ENCODE measurements around the gene NKD1. TPM values are rescaled to one million over a fixed set of nuclear protein-coding genes. Genes with fewer than 3 reads are reported as not detected.
A peak's percentile ranks its signal among the peaks of the same experiment; 100 is the strongest.

Gene NKD1
- total and polyA plus RNA-seq, 8 donors, result 0.44 to 284 (median 2.1) TPM

DNA sequence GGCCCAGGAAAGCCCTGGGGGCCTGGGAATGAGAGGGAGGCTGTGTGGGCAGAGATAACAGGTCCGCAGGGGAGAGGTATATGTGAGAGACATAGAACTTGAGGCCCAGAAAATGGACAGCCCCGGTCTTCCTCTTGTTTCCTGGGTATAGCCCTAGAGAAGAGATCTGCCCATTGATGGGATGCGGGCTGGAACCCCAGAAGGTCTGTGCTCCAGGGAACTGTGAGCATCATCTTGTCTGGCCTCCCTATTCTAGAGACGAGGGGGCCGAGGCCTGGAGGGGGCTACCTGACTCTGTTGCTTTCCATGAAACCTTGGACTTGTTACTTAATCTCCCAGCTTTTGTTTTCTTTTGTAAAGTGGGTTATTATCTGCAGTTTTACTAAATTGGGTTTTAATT lies 53.9 kb downstream of the NKD1 start:
- TF ChIP-seq POLR2A (IDR thresholded peaks at IDR 0.05) (no peak), POLR2AphosphoS5 (IDR thresholded peaks at IDR 0.05) (no peak), EP300 (IDR thresholded peaks at IDR 0.05) (no peak)
- TF ChIP-seq, protein P1, sequence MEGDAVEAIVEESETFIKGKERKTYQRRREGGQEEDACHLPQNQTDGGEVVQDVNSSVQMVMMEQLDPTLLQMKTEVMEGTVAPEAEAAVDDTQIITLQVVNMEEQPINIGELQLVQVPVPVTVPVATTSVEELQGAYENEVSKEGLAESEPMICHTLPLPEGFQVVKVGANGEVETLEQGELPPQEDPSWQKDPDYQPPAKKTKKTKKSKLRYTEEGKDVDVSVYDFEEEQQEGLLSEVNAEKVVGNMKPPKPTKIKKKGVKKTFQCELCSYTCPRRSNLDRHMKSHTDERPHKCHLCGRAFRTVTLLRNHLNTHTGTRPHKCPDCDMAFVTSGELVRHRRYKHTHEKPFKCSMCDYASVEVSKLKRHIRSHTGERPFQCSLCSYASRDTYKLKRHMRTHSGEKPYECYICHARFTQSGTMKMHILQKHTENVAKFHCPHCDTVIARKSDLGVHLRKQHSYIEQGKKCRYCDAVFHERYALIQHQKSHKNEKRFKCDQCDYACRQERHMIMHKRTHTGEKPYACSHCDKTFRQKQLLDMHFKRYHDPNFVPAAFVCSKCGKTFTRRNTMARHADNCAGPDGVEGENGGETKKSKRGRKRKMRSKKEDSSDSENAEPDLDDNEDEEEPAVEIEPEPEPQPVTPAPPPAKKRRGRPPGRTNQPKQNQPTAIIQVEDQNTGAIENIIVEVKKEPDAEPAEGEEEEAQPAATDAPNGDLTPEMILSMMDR (IDR thresholded peaks at IDR 0.05), result no peak
- 71 to 85% (median 83%) methylated on average over 5 of the region's 5 CpGs for WGBS, 5 donors
- Histone ChIP-seq H3K36me3 (no peaks in the 10 kb centered on the region), H3K27ac (peak overlapping the region in 4 of 5 donors; percentile 60 to 88 (median 72)), H3K9me3 (no peaks in the 10 kb centered on the region), H3K27me3 (no peaks in the 10 kb centered on the region), H3K4me3 (no peak overlapping the region), H3K4me1 (peaks cover 30 to 73% (median 50%) of the 10 kb centered on the region in 4 donors)
- intact Hi-C loops (cut with DNase I; ENCODE audit: low total_unique reads), result no loop called here
- DNase-seq, result no peak

- peaks cover 30 to 77% (median 52%) of the 10 kb centered on the region in 4 donors for H3K4me1 ChIP-seq
- no peaks in the 10 kb centered on the region for H3K36me3 ChIP-seq
- intact Hi-C loops (cut with DNase I; ENCODE audit: low total_unique reads), result no loop called here
- DNase-seq, result no peak
- WGBS, 5 donors, result 60 to 75% (median 72%) methylated on average over 14 of the region's 14 CpGs
- no peak overlapping the region for H3K4me3 ChIP-seq
- H3K27ac ChIP-seq, result peak overlapping the region in 4 of 5 donors; percentile 60 to 88 (median 72)
- H3K9me3 ChIP-seq, result no peaks in the 10 kb centered on the region
- H3K27me3 ChIP-seq, result no peaks in the 10 kb centered on the region
- no peak for TF ChIP-seq EP300 (IDR thresholded peaks at IDR 0.05)
- TF ChIP-seq, protein P1 (IDR thresholded peaks at IDR 0.05), result no peak
- no peak for TF ChIP-seq POLR2A (IDR thresholded peaks at IDR 0.05)
- TF ChIP-seq POLR2AphosphoS5 (IDR thresholded peaks at IDR 0.05), result no peak
Measured at GRCh38 chr16:50602531-50603205, 54.5 kb downstream of the NKD1 start.

DNA sequence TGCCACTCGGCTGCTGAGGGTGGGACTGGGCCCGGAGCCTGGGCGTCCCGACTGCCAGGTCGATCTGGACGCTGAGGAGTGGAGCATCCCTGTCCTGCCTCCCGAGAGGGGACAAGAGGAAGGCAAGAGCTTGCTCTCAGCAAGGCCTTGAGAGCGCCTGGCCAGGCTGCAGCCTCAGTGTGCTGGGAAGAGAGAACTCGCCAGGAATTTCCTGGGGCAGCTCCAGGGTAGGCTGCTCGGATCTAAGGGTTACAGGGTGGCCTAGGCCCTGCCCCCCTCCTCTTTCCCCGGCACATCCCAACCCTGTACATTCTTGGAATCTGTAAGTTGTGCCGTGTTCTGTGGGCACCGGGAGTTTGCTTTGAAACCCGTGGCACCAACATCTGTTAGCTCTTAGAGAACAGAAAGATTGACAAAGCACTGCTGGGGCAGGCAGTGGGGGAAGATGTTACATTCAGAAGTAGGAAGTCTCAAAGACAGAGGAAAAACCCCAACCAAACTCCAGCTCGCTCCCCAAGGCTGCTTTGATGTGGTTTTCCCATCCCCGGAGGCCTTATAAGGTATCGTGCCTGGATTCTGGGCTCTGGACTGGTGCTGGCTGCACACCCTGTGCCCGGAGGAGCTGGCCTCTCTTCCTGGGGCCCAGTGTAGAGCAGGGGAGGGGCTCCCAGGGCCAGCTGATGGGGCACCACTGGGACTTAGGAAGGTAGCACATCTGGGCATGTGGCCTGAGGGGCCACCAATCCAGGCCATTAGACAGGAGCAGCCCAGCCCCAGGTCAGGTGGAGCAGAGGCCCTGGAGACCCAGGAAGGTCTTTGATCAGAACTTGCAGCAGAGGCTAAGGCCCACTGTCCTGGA lies 55.2 kb downstream of the NKD1 start:
- Histone ChIP-seq H3K4me3 (no peak overlapping the region), H3K36me3 (no peaks in the 10 kb centered on the region), H3K9me3 (no peaks in the 10 kb centered on the region), H3K27me3 (no peaks in the 10 kb centered on the region), H3K4me1 (peaks cover 30 to 71% (median 49%) of the 10 kb centered on the region in 4 donors), H3K27ac (peak overlapping the region in 4 of 5 donors; percentile 60 to 88 (median 72))
- TF ChIP-seq EP300 (IDR thresholded peaks at IDR 0.05) (peak; percentile 75), POLR2A (IDR thresholded peaks at IDR 0.05) (no peak)
- peak in 1 of 2 donors; percentile 54 for DNase-seq
- intact Hi-C loops (cut with DNase I; ENCODE audit: low total_unique reads), result no loop called here
- 43 to 76% (median 55%) methylated on average over 17 to 18 of the region's 18 CpGs for WGBS, 5 donors

DNA sequence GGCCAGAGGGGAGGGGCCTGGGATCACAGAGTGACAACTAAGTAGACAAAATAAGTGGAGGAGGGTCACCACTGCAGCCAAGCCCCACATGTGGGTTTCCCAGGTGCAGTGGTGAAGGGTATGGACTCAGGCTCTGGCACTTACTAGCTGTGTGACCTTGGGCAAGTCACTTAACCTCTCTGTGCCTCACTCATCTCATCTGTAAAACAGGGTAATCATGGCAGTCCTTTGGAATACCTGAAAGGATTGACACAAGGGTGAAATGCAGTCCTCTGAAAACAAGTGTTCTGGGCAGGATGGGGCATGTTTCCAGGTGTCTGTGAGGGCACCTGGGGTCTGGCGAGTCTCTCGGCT lies 55.8 kb downstream of the NKD1 start:
- peak overlapping the region in 4 of 5 donors; percentile 60 to 88 (median 72) for H3K27ac ChIP-seq
- 63 to 95% (median 85%) methylated on average over 2 of the region's 2 CpGs for WGBS, 5 donors
- no peaks in the 10 kb centered on the region for H3K9me3 ChIP-seq
- no peaks in the 10 kb centered on the region for H3K36me3 ChIP-seq
- TF ChIP-seq POLR2A (IDR thresholded peaks at IDR 0.05) (no peak), POLR2AphosphoS5 (IDR thresholded peaks at IDR 0.05) (no peak), EP300 (IDR thresholded peaks at IDR 0.05) (no peak)
- TF ChIP-seq, protein P1 (IDR thresholded peaks at IDR 0.05), result no peak
- intact Hi-C loops (cut with DNase I; ENCODE audit: low total_unique reads), result no loop called here
- no peak overlapping the region for H3K4me3 ChIP-seq
- no peaks in the 10 kb centered on the region for H3K27me3 ChIP-seq
- peaks cover 30 to 64% (median 47%) of the 10 kb centered on the region in 4 donors for H3K4me1 ChIP-seq
- no peak for DNase-seq

Data from stomach (tissue), 9 donors.